Ishikawa (cell line): ENCODE measurements around the gene GYS1.

ENCODE experiments used
- CEBPB ChIP-seq: IDR thresholded peaks from 2 replicates; pipeline ENCODE4 v1.6.1; 2012
- CREB1 ChIP-seq: IDR thresholded peaks from 2 replicates; pipeline ENCODE4 v1.6.1; 2012; ENCODE audit warnings: low read depth
- EGR1 ChIP-seq: IDR thresholded peaks from 2 replicates; pipeline ENCODE4 v1.6.1; 2012
- EP300 ChIP-seq: IDR thresholded peaks from 2 replicates; pipeline ENCODE4 v1.6.1; 2012; ENCODE audit warnings: borderline replicate concordance
- FOXM1 ChIP-seq: IDR thresholded peaks from 2 replicates; pipeline ENCODE4 v1.6.1; 2012; ENCODE audit warnings: low read depth, borderline replicate concordance
- MAX ChIP-seq: IDR thresholded peaks from 2 replicates; pipeline ENCODE4 v1.6.1; 2012
- NFIC ChIP-seq: IDR thresholded peaks from 2 replicates; pipeline ENCODE4 v1.6.1; 2012
- RAD21 ChIP-seq: IDR thresholded peaks from 2 replicates; pipeline ENCODE4 v1.6.1; 2012; ENCODE audit warnings: low read depth
- TAF1 ChIP-seq: IDR thresholded peaks from 2 replicates; pipeline ENCODE4 v1.6.1; 2012; ENCODE audit warnings: low read depth, mild to moderate bottlenecking
- TCF12 ChIP-seq: IDR thresholded peaks from 2 replicates; pipeline ENCODE4 v1.6.1; 2012; ENCODE audit warnings: low read depth
- TEAD4 ChIP-seq: IDR thresholded peaks from 2 replicates; pipeline ENCODE4 v1.6.1; 2012
- YY1 ChIP-seq: IDR thresholded peaks from 2 replicates; pipeline ENCODE4 v1.6.1; 2012; ENCODE audit warnings: low read depth
- ZBTB7A ChIP-seq: IDR thresholded peaks from 2 replicates; pipeline ENCODE4 v1.6.1; 2012; ENCODE audit warnings: low read depth
- TF ChIP-seq, protein P1 (sequence below): IDR thresholded peaks from 2 replicates; pipeline ENCODE4 v1.6.1; 2012; ENCODE audit warnings: low read depth, mild to moderate bottlenecking
- TF ChIP-seq, protein P2 (sequence below): IDR thresholded peaks from 2 replicates; pipeline ENCODE4 v1.6.1; 2012

Gene GYS1

GRCh38 chr19:49017666-49018351, 24.7 kb upstream of the GYS1 start:
- TF ChIP-seq, protein P1, sequence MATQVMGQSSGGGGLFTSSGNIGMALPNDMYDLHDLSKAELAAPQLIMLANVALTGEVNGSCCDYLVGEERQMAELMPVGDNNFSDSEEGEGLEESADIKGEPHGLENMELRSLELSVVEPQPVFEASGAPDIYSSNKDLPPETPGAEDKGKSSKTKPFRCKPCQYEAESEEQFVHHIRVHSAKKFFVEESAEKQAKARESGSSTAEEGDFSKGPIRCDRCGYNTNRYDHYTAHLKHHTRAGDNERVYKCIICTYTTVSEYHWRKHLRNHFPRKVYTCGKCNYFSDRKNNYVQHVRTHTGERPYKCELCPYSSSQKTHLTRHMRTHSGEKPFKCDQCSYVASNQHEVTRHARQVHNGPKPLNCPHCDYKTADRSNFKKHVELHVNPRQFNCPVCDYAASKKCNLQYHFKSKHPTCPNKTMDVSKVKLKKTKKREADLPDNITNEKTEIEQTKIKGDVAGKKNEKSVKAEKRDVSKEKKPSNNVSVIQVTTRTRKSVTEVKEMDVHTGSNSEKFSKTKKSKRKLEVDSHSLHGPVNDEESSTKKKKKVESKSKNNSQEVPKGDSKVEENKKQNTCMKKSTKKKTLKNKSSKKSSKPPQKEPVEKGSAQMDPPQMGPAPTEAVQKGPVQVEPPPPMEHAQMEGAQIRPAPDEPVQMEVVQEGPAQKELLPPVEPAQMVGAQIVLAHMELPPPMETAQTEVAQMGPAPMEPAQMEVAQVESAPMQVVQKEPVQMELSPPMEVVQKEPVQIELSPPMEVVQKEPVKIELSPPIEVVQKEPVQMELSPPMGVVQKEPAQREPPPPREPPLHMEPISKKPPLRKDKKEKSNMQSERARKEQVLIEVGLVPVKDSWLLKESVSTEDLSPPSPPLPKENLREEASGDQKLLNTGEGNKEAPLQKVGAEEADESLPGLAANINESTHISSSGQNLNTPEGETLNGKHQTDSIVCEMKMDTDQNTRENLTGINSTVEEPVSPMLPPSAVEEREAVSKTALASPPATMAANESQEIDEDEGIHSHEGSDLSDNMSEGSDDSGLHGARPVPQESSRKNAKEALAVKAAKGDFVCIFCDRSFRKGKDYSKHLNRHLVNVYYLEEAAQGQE = no peak
- TF ChIP-seq YY1 (no peak), CEBPB (no peak), MAX (no peak), TCF12 (no peak), CREB1 (no peak)
- TF ChIP-seq, protein P2, sequence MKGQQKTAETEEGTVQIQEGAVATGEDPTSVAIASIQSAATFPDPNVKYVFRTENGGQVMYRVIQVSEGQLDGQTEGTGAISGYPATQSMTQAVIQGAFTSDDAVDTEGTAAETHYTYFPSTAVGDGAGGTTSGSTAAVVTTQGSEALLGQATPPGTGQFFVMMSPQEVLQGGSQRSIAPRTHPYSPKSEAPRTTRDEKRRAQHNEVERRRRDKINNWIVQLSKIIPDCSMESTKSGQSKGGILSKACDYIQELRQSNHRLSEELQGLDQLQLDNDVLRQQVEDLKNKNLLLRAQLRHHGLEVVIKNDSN = no peak

- TF ChIP-seq ZBTB7A = no peak
Measured at GRCh38 chr19:49017041-49017665, 24.0 kb upstream of the GYS1 start, which contains the start of gene LHB. Gene LHB, minus strand, starts transcription at chr19:49017091. Its CDS starts 10 bp downstream, at chr19:49017081.

DNA sequence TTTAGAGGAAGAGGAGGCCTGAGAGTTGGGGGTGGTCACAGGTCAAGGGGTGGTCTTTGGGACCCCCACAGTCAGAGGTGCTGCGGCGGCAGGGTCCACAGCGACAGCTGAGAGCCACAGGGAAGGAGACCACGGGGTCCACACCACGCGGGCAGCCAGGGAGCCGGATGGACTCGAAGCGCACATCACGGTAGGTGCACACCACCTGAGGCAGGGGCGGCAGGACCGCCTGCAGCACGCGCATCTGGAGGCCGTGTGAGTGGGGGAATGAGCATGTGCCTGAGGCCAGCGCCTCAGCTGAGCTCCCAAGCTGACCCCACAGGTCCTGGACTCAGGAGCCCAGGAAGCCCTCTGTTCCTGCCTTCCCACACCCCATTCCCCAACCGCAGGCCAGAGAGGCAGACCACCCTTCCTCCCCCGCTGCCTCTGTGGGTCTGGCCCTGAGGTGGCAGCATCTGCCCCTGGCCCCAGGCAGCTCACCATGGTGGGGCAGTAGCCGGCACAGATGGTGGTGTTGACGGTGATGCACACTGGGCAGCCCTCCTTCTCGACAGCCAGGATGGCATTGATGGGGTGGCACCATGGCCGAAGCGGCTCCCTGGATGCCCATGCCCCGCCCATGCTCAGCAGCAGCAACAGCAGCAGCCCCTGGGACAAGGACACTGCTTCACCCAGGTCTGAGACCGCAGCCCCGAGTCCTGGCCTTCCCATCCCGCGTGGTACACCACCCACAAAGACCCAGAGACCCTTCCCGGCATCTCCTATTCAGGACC, 23.1 kb upstream of the GYS1 start:
- TF ChIP-seq EGR1 = no peak
- no peak for TF ChIP-seq EP300
- TF ChIP-seq FOXM1 = no peak
- no peak for TF ChIP-seq CEBPB
- no peak for TF ChIP-seq YY1
- TF ChIP-seq NFIC = no peak
- no peak for TF ChIP-seq TEAD4
- TF ChIP-seq CREB1 = no peak
- no peak for TF ChIP-seq RAD21
- TF ChIP-seq ZBTB7A = no peak
- no peak for TF ChIP-seq TAF1

GRCh38 chr19:49014870-49015255, 21.8 kb upstream of the GYS1 start:
- no peak for TF ChIP-seq TCF12
- TF ChIP-seq EGR1 = no peak
- TF ChIP-seq, protein P1 = no peak
- no peak for TF ChIP-seq TEAD4
- no peak for TF ChIP-seq TAF1
- TF ChIP-seq MAX = no peak
- no peak for TF ChIP-seq NFIC
- no peak for TF ChIP-seq ZBTB7A

DNA sequence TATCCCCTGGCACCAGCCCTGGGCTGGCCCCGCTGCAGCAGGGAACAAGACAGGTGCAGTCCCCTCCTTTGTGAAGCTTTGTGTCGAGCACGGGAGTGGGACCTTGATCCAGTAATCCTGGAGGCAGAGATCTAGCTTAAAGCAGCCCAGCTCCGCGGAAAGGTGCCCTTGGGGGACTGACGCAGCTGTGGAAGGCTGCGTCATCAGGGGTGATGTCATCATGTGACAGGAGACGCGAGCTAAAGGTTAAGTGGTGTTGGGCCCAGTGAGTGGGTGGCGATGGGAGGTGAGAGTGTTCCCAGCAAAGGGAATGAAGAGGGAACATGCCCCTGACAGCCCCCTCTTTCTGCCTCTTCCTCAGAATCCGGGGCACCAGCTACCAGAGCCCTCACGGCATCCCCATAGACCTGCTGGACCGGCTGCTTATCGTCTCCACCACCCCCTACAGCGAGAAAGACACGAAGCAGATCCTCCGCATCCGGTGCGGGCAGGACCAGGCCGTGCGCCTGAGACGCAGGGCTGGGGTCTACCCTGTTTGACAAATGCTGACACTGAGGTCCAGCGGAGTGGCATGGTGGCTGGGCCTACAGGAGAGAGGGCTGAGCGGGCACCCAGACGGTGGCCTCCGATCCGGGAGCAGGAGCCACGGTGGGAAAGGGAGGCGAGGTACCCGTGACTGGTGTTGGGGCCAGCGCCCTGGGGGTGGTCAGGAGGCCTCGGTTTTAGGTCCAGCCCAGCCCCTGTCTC, 21.2 kb upstream of the GYS1 start:
- TF ChIP-seq TEAD4 (no peak), YY1 (no peak), EGR1 (no peak), RAD21 (no peak)
- TF ChIP-seq, protein P1 = no peak
